CD14-positive monocyte (primary cell): Measurements from ENCODE around the gene MYOM3. TPM values are rescaled to one million over a fixed set of nuclear protein-coding genes. Genes with fewer than 3 reads are reported as not detected.

Source experiments
- DNase-seq, 3 donors: peaks; one replicate each; pipeline ENCODE4 v3.0.0-alpha.2; 2011 to 2022
- H2AFZ ChIP-seq: 2 replicates; pipeline ENCODE4 v1.6.0; 2012; ENCODE audit warnings: mild to moderate bottlenecking, low read depth, low read length, inconsistent platforms; ENCODE audit not compliant: insufficient read depth, poor library complexity, severe bottlenecking
- H3K27ac ChIP-seq, 2 donors: 1 replicate in 1 of 2; 2 replicates in 1 of 2; pipeline ENCODE4 v1.5.1; 2012 to 2013; ENCODE audit warnings: low read length in 2 of 2, control low read depth in 1 of 2, inconsistent platforms in 1 of 2, low read depth in 1 of 2, mild to moderate bottlenecking in 1 of 2
- H3K27me3 ChIP-seq, 2 donors: one replicate each; pipeline versions ENCODE4 v1.6.0 to v1.6.1; 2011 to 2013; ENCODE audit warnings: low read length in 2 of 2; ENCODE audit not compliant: control insufficient read depth in 2 of 2, insufficient read depth in 2 of 2
- H3K36me3 ChIP-seq, 2 donors: replicated peaks in 1 of 2; 1 replicate in 1 of 2; 2 replicates in 1 of 2; pipeline versions ENCODE4 v1.5.1 to v1.6.1; 2012 to 2013; ENCODE audit warnings: low read length in 2 of 2, control low read depth in 1 of 2, inconsistent platforms in 1 of 2, mild to moderate bottlenecking in 1 of 2; ENCODE audit not compliant: insufficient read depth in 2 of 2, control insufficient read depth in 1 of 2
- H3K4me1 ChIP-seq, 2 donors: 1 replicate in 1 of 2; 2 replicates in 1 of 2; pipeline versions ENCODE4 v1.5.1 to v1.6.1; 2012 to 2013; ENCODE audit warnings: low read length in 2 of 2, control low read depth in 1 of 2, inconsistent platforms in 1 of 2, mild to moderate bottlenecking in 1 of 2, moderate library complexity in 1 of 2; ENCODE audit not compliant: insufficient read depth in 2 of 2, control insufficient read depth in 1 of 2
- H3K4me2 ChIP-seq: replicated peaks from 2 replicates; pipeline ENCODE3; 2012; ENCODE audit warnings: low read length, moderate library complexity, mild to moderate bottlenecking; ENCODE audit not compliant: poor library complexity, severe bottlenecking; ENCODE audit errors: extremely low read depth
- H3K4me3 ChIP-seq, 3 experiments: fragments of 200-600 bp in 1 of 3; sonication (generic) in 1 of 3; replicated peaks in 1 of 3; 1 replicate in 2 of 3; 2 replicates in 1 of 3; pipeline ENCODE4 v1.5.1; 2011 to 2013; ENCODE audit warnings: low read length in 3 of 3, mild to moderate bottlenecking in 3 of 3, control low read depth in 2 of 3, low read depth in 2 of 3, inconsistent platforms in 1 of 3, moderate library complexity in 1 of 3
- H3K79me2 ChIP-seq: 2 replicates; pipeline ENCODE4 v1.6.0; 2012; ENCODE audit warnings: mild to moderate bottlenecking, control low read depth, inconsistent platforms, low read length, moderate library complexity; ENCODE audit not compliant: insufficient read depth
- H3K9ac ChIP-seq: 2 replicates; pipeline ENCODE4 v1.6.0; 2017; ENCODE audit warnings: low read length, mild to moderate bottlenecking; ENCODE audit not compliant: insufficient read depth, poor library complexity, severe bottlenecking
- H3K9me3 ChIP-seq, 2 donors: replicated peaks in 1 of 2; 1 replicate in 1 of 2; 2 replicates in 1 of 2; pipeline versions ENCODE4 v1.5.1 to v1.6.1; 2012 to 2013; ENCODE audit warnings: low read length in 2 of 2, control low read depth in 1 of 2; ENCODE audit not compliant: control insufficient read depth in 1 of 2, insufficient read depth in 1 of 2
- H4K20me1 ChIP-seq: 2 replicates; pipeline ENCODE4 v1.6.0; 2012; ENCODE audit warnings: mild to moderate bottlenecking, low read length, control low read depth, moderate library complexity; ENCODE audit not compliant: insufficient read depth
- H3K27ac Mint-ChIP-seq, 7 donors: one replicate each; pipeline ENCODE4 v1.8.0; 2020; ENCODE audit warnings: mild to moderate bottlenecking in 7 of 7, mixed read lengths in 7 of 7, moderate library complexity in 6 of 7, inconsistent platforms in 2 of 7
- H3K27me3 Mint-ChIP-seq, 3 donors: one replicate each; pipeline ENCODE4 v1.8.0; 2021 to 2022; ENCODE audit warnings: low read depth in 3 of 3, mild to moderate bottlenecking in 3 of 3, mixed read lengths in 3 of 3, moderate library complexity in 3 of 3, inconsistent platforms in 1 of 3
- H3K36me3 Mint-ChIP-seq, 2 donors: one replicate each; pipeline ENCODE4 v1.8.0; 2020; ENCODE audit warnings: mixed read lengths in 2 of 2, inconsistent platforms in 1 of 2, mild to moderate bottlenecking in 1 of 2
- H3K4me1 Mint-ChIP-seq: one replicate; pipeline ENCODE4 v1.8.0; 2020; ENCODE audit warnings: mild to moderate bottlenecking, mixed read lengths
- H3K4me3 Mint-ChIP-seq, 2 donors: one replicate each; pipeline ENCODE4 v1.8.0; 2020; ENCODE audit warnings: mild to moderate bottlenecking in 2 of 2, mixed read lengths in 2 of 2, moderate library complexity in 1 of 2
- H3K9me3 Mint-ChIP-seq, 7 donors: one replicate each; pipeline ENCODE4 v1.8.0; 2020 to 2022; ENCODE audit warnings: mixed read lengths in 7 of 7, mild to moderate bottlenecking in 6 of 7, moderate library complexity in 6 of 7, inconsistent platforms in 2 of 7
- WGBS: methylation state at CpG from one replicate; pipeline ENCODE4 v1.1.5; 2013; ENCODE audit warnings: missing lambda C conversion rate; ENCODE audit not compliant: insufficient coverage; 5-methylcytosine and 5-hydroxymethylcytosine counted together
- intact Hi-C, 2 donors: fragments of 100-400 bp; cut with micrococcal nuclease; formaldehyde crosslinking; loops; one replicate each; pipeline versions ENCODE4 v1.15.0 to v1.15.1; 2023
- polyA plus RNA-seq, 3 donors: library from polyadenylated mRNA; depleted of rRNA in 1 of 3; unstranded in 2 of 3; stranded (reverse) in 1 of 3; fragments of 300-500 nt in 2 of 3; fragments of >200 nt in 1 of 3; fragmentation: Illumina TruSeq in 2 of 3; gene quantifications; 1 replicate in 2 of 3; 2 replicates in 1 of 3; pipeline ENCODE4 v1.2.3, GENCODE V29; 2012 to 2021
- TF ChIP-seq, protein P1 (sequence below): fragments of 200-600 bp; IDR thresholded peaks from one replicate; pipeline ENCODE4 v1.8.0; 2022; ENCODE audit warnings: antibody characterized with exemption, mild to moderate bottlenecking

MYOM3 gene
- polyA plus RNA-seq, 3 donors: not detected

GRCh38 chr1:24069817-24070216, 42.1 kb downstream of the MYOM3 start:
- Mint-ChIP-seq H3K4me1 (peaks cover 20% of the 10 kb centered on the region), H3K27me3 (peaks cover 3 to 6% (median 5%) of the 10 kb centered on the region in 3 donors), H3K4me3 (no peak overlapping the region), H3K27ac (no peak overlapping the region), H3K36me3 (no peaks in the 10 kb centered on the region), H3K9me3 (peaks cover 0 to 3% (median 3%) of the 10 kb centered on the region in 7 donors)
- Histone ChIP-seq H3K4me2 (no peak overlapping the region), H3K9me3 (no peaks in the 10 kb centered on the region), H3K4me3 (no peak overlapping the region), H3K27ac (no peak overlapping the region), H4K20me1 (no peaks in the 10 kb centered on the region), H3K9ac (no peak overlapping the region), H3K79me2 (no peaks in the 10 kb centered on the region), H3K27me3 (no peaks in the 10 kb centered on the region), H2AFZ (no peak overlapping the region), H3K36me3 (no peaks in the 10 kb centered on the region), H3K4me1 (peaks cover 3 to 16% of the 10 kb centered on the region in 2 donors)
- TF ChIP-seq, protein P1, sequence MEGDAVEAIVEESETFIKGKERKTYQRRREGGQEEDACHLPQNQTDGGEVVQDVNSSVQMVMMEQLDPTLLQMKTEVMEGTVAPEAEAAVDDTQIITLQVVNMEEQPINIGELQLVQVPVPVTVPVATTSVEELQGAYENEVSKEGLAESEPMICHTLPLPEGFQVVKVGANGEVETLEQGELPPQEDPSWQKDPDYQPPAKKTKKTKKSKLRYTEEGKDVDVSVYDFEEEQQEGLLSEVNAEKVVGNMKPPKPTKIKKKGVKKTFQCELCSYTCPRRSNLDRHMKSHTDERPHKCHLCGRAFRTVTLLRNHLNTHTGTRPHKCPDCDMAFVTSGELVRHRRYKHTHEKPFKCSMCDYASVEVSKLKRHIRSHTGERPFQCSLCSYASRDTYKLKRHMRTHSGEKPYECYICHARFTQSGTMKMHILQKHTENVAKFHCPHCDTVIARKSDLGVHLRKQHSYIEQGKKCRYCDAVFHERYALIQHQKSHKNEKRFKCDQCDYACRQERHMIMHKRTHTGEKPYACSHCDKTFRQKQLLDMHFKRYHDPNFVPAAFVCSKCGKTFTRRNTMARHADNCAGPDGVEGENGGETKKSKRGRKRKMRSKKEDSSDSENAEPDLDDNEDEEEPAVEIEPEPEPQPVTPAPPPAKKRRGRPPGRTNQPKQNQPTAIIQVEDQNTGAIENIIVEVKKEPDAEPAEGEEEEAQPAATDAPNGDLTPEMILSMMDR: no peak
- DNase-seq: no peak
- no CpG with 5 or more reads among the region's 7 CpGs for WGBS
- intact Hi-C loops: loop anchor here (5.0 to 10.0 kb wide), 2 partner anchors 322 to 325 kb away; no protein-coding TSS in a partner anchor

- Histone ChIP-seq H3K4me1 (peaks cover 3 to 16% of the 10 kb centered on the region in 2 donors), H3K9me3 (no peaks in the 10 kb centered on the region), H3K4me2 (no peak overlapping the region), H3K36me3 (no peaks in the 10 kb centered on the region), H3K27me3 (no peaks in the 10 kb centered on the region), H3K9ac (no peak overlapping the region), H3K79me2 (no peaks in the 10 kb centered on the region), H2AFZ (no peak overlapping the region), H3K27ac (no peak overlapping the region), H3K4me3 (no peak overlapping the region), H4K20me1 (no peaks in the 10 kb centered on the region)
- intact Hi-C loops: no loop called here
- peaks cover 3 to 8% (median 5%) of the 10 kb centered on the region in 3 donors for H3K27me3 Mint-ChIP-seq
- H3K9me3 Mint-ChIP-seq: peaks cover 0 to 4% (median 3%) of the 10 kb centered on the region in 7 donors
- no peak for DNase-seq
- TF ChIP-seq, protein P1: no peak
- no peak overlapping the region for H3K4me3 Mint-ChIP-seq
- no peaks in the 10 kb centered on the region for H3K36me3 Mint-ChIP-seq
- WGBS: 97% methylated on average over 11 of the region's 12 CpGs
- peaks cover 20% of the 10 kb centered on the region for H3K4me1 Mint-ChIP-seq
- H3K27ac Mint-ChIP-seq: no peak overlapping the region
Measured at GRCh38 chr1:24067978-24068377, 44.0 kb downstream of the MYOM3 start.
